A549 (cell line): ENCODE measurements around the gene LLGL2.

Source experiments
- CHD4 ChIP-seq: fragments of 200-600 bp; sonication (generic); IDR thresholded peaks from 2 replicates; pipeline ENCODE4 v1.6.1; 2016; ENCODE audit warnings: antibody characterized with exemption, mild to moderate bottlenecking, borderline replicate concordance
- CTCF ChIP-seq: fragments of >200 bp; sonication (Bioruptor Twin); formaldehyde crosslinking; IDR thresholded peaks from 3 replicates; pipeline ENCODE4 v1.5.1; 2016
- EP300 ChIP-seq, 2 experiments: fragments of >200 bp; sonication (Bioruptor Twin); formaldehyde crosslinking; IDR thresholded peaks; 2 replicates in 1 of 2; 3 replicates in 1 of 2; pipeline ENCODE4 v1.6.1; 2016 to 2017
- ESRRA ChIP-seq: fragments of 150-350 bp; IDR thresholded peaks from 2 replicates; pipeline ENCODE4 v1.6.1; 2014; ENCODE audit warnings: mild to moderate bottlenecking, low read length, borderline replicate concordance
- KDM5A ChIP-seq: fragments of 200-600 bp; sonication (generic); IDR thresholded peaks from 2 replicates; pipeline ENCODE4 v1.6.1; 2016; ENCODE audit warnings: antibody characterized with exemption, mild to moderate bottlenecking
- MAZ ChIP-seq: fragments of 150-350 bp; IDR thresholded peaks from 2 replicates; pipeline ENCODE4 v1.6.1; 2014; ENCODE audit warnings: antibody characterized with exemption, low read depth, low read length, borderline replicate concordance
- POLR2A ChIP-seq: IDR thresholded peaks from 2 replicates; pipeline ENCODE4 v1.6.1; 2012; ENCODE audit warnings: mild to moderate bottlenecking, low read length
- RFX5 ChIP-seq: fragments of 450-650 bp; IDR thresholded peaks from 2 replicates; pipeline ENCODE4 v1.7.1; 2014; ENCODE audit warnings: antibody characterized with exemption, mild to moderate bottlenecking, moderate library complexity
- TP53 ChIP-seq: fragments of 250-450 bp; sonication (Bioruptor Pico); IDR thresholded peaks from 2 replicates; pipeline ENCODE4 v1.5.0; 2021; ENCODE audit warnings: mild to moderate bottlenecking, moderate library complexity
- USF2 ChIP-seq: fragments of 450-650 bp; IDR thresholded peaks from 2 replicates; pipeline ENCODE4 v1.6.1; 2014; ENCODE audit warnings: antibody characterized with exemption

GRCh38 chr17:75557852-75558665, 32.6 kb downstream of the LLGL2 start:
- TF ChIP-seq MAZ (no peak), POLR2A (no peak), CTCF (no peak), CHD4 (no peak), RFX5 (no peak), ESRRA (no peak), EP300 (IDR thresholded peaks at IDR 0.05) (no peak), USF2 (no peak), TP53 (CRISPR knock-in tag) (no peak), KDM5A (no peak)
